CD4-positive, alpha-beta T cell treated with Interleukin-4 for 4 hours (primary cell): ENCODE data around the gene CPT1A.
A peak's percentile ranks its signal among the peaks of the same experiment; 100 is the strongest.

Source experiments
- DNase-seq: peaks from one replicate; pipeline ENCODE4 v3.0.0-alpha.2; 2020

Gene CPT1A

GRCh38 chr11:68783216-68783821 is 58.4 kb downstream of the CPT1A start:
- DNase-seq = no peak

- DNase-seq = no peak
Observed at GRCh38 chr11:68782711-68783110, 59.0 kb downstream of the CPT1A start.

- DNase-seq = no peak
Observed at GRCh38 chr11:68780829-68781228, 60.9 kb downstream of the CPT1A start.

- DNase-seq = no peak
Observed at GRCh38 chr11:68778205-68778604, 63.5 kb downstream of the CPT1A start.

GRCh38 chr11:68776442-68777235 is 65.1 kb downstream of the CPT1A start:
- no peak for DNase-seq

- DNase-seq = no peak
Observed at GRCh38 chr11:68775951-68776388, 65.7 kb downstream of the CPT1A start.

- DNase-seq = no peak
Observed at GRCh38 chr11:68774194-68774585, 67.5 kb downstream of the CPT1A start.

- DNase-seq = no peak
Observed at GRCh38 chr11:68773521-68774193, 68.1 kb downstream of the CPT1A start.

- no peak for DNase-seq
Observed at GRCh38 chr11:68772936-68773335, 68.8 kb downstream of the CPT1A start.

GRCh38 chr11:68770781-68771180 is 70.9 kb downstream of the CPT1A start:
- no peak for DNase-seq

- no peak for DNase-seq
Observed at GRCh38 chr11:68767672-68768071, 74.0 kb downstream of the CPT1A start.

GRCh38 chr11:68766786-68767185 is 74.9 kb downstream of the CPT1A start:
- no peak for DNase-seq

- DNase-seq = no peak
Observed at GRCh38 chr11:68764746-68765145, 77.0 kb downstream of the CPT1A start.

- no peak for DNase-seq
Observed at GRCh38 chr11:68763926-68764657, 77.6 kb downstream of the CPT1A start.

- DNase-seq = no peak
Observed at GRCh38 chr11:68763181-68763721, 78.5 kb downstream of the CPT1A start.

GRCh38 chr11:68762481-68762880 is 79.2 kb downstream of the CPT1A start:
- DNase-seq = no peak

- DNase-seq = no peak
Observed at GRCh38 chr11:68761801-68762200, 79.9 kb downstream of the CPT1A start.

GRCh38 chr11:68759991-68760390 is 81.7 kb downstream of the CPT1A start:
- DNase-seq = no peak

- no peak for DNase-seq
Observed at GRCh38 chr11:68757711-68758110, 84.0 kb downstream of the CPT1A start.

- DNase-seq = no peak
Observed at GRCh38 chr11:68756171-68756766, 85.4 kb downstream of the CPT1A start.

- DNase-seq = no peak
Observed at GRCh38 chr11:68753300-68753699, 88.4 kb downstream of the CPT1A start.

- peak; percentile 82 for DNase-seq
Observed at GRCh38 chr11:68751331-68751856, 90.3 kb downstream of the CPT1A start, which contains the start of gene TESMIN. TSS of gene TESMIN (minus strand) at chr11:68751520. CDS start at chr11:68750660, 860 bp downstream.
